DND-41 (cell line): Measurements from ENCODE around the gene RAET1E.

ENCODE experiments used
- EZH2 ChIP-seq: IDR thresholded peaks from 3 replicates; pipeline ENCODE4 v1.6.1; 2012; ENCODE audit warnings: borderline replicate concordance, low read depth, mild to moderate bottlenecking, moderate library complexity, low read length, inconsistent platforms; ENCODE audit not compliant: severe bottlenecking
- TF ChIP-seq, protein P1 (sequence below): IDR thresholded peaks from 2 replicates; pipeline ENCODE4 v1.5.1; 2012; ENCODE audit warnings: borderline replicate concordance, low read length, moderate library complexity, mild to moderate bottlenecking; ENCODE audit not compliant: poor library complexity, severe bottlenecking; ENCODE audit errors: extremely low read depth

DNA sequence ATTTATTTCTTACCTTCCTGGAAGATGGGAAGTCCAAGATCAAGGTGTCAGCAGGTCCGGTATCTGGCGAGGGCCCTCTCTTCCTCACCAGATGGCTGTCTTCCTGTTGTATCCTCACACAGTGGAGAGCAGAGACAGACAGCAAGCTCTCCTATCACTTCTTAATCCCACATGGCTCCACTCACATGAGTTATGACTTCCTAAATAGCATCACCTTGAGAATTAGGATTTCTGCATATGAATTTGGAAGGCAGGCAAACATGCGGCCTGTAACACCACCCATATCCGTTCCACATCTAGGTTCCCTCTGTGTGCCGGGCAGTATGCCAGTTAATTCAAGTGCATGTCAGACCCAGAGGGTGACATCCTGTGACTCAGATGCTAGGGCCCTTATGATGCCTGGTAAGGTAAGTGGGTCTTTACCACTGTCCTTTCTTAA is 2.1 kb downstream of the RAET1E start:
- TF ChIP-seq EZH2 = no peak
- TF ChIP-seq, protein P1, sequence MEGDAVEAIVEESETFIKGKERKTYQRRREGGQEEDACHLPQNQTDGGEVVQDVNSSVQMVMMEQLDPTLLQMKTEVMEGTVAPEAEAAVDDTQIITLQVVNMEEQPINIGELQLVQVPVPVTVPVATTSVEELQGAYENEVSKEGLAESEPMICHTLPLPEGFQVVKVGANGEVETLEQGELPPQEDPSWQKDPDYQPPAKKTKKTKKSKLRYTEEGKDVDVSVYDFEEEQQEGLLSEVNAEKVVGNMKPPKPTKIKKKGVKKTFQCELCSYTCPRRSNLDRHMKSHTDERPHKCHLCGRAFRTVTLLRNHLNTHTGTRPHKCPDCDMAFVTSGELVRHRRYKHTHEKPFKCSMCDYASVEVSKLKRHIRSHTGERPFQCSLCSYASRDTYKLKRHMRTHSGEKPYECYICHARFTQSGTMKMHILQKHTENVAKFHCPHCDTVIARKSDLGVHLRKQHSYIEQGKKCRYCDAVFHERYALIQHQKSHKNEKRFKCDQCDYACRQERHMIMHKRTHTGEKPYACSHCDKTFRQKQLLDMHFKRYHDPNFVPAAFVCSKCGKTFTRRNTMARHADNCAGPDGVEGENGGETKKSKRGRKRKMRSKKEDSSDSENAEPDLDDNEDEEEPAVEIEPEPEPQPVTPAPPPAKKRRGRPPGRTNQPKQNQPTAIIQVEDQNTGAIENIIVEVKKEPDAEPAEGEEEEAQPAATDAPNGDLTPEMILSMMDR = no peak
